ENCODE data around the gene CALHM1.
A peak's percentile ranks its signal among the peaks of the same experiment; 100 is the strongest.
"Not testable (repeated sequence)": the region's sequence is repeated elsewhere in the genome, so short reads cannot be mapped to it uniquely, and the experiment has no call there.

Gene CALHM1

GRCh38 chr10:103429647-103430046 lies 29.1 kb downstream of the CALHM1 start:
- DNase-seq (ENCODE audit: low spot score) = no peak

- no peak for DNase-seq (ENCODE audit: low spot score)
These were observed 29.6 kb downstream of the CALHM1 start for GRCh38 chr10:103428989-103429643.

DNA sequence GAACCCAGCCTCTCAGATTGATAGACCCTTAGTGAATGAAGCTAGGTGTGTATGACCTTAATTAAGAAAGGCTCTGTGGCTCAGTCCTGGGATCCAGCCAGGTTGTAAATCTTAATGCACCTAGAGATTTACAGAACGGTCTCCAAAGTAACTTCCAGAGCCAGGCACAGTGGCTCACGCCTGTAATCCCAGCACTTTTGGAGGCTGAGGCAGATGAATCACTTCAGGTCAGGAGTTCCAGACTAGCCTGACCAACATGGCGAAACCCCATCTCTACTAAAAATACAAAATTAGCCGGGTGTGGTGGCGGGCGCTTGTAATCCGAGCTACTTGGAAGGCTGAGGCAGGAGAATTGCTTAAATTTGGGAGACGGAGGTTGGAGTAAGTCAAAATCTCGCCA lies 30.8 kb downstream of the CALHM1 start:
- no peak for DNase-seq (ENCODE audit: low spot score)

GRCh38 chr10:103423748-103424147 lies 35.0 kb downstream of the CALHM1 start:
- no peak for DNase-seq (ENCODE audit: low spot score)

DNA sequence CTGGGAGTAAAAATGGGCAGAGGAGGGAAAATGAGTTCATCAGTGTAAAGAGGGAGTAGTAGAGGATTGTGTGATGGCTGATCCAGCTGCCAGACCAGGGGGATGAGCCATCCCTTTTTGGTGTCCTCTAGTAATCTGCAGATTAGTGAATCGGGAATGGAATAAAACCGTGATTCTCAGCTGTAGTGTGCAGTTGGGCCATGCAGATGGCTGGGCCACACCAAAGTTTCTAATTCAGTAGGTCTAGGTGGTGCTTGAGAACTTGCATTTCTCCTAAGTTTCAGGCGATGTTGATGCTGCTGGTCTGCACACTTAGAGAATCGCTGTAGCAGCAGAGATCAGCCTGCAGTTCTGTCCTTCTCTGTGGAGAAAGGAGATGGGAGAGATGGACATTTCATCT lies 39.6 kb downstream of the CALHM1 start:
- no peak for DNase-seq (ENCODE audit: low spot score)

GRCh38 chr10:103417601-103418000 lies 41.1 kb downstream of the CALHM1 start:
- peak; percentile 19 for DNase-seq (ENCODE audit: low spot score)

DNA sequence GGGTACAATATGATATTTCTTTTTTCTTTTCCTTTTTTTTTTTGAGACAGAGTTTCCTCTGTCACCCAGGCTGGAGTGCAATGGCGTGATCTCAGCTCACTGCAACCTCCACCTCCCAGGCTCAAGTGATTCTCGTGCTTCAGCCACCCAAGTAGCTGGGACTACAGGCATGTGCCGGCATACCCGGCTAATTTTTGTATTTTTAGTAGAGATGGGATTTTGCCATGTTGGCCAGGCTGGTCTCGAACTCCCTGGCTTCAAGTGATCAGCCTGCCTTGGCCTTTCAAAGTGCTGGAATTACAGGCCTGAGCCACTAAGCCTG lies 41.6 kb downstream of the CALHM1 start:
- not testable (repeated sequence) for DNase-seq (ENCODE audit: low spot score)

- DNase-seq (ENCODE audit: low spot score) = peak; percentile 75
These were observed 42.1 kb downstream of the CALHM1 start for GRCh38 chr10:103416436-103417147.

GRCh38 chr10:103415581-103415980 lies 43.1 kb downstream of the CALHM1 start:
- no peak for DNase-seq (ENCODE audit: low spot score)

GRCh38 chr10:103413564-103413963 lies 45.1 kb downstream of the CALHM1 start:
- no peak for DNase-seq (ENCODE audit: low spot score)

Measured in pons (tissue), 1 donor.